GM23338 (cell line): ENCODE data around the gene GPD1L. TPM values are rescaled to one million over a fixed set of nuclear protein-coding genes. Genes with fewer than 3 reads are reported as not detected.

ENCODE experiments used
- ATAC-seq: fragments of 200-7000 bp; cut with Tn5 transposase; 3 replicates; pipeline ENCODE4 v1.9.1; 2020
- DNase-seq: peaks from one replicate; pipeline ENCODE4 v3.0.0-alpha.2; 2015; ENCODE audit warnings: low spot score
- H2AFZ ChIP-seq: fragments of 200-600 bp; sonication (generic); 2 replicates; pipeline ENCODE4 v1.8.0; 2016; ENCODE audit warnings: antibody characterized with exemption, mild to moderate bottlenecking, moderate library complexity
- H3F3A ChIP-seq: fragments of 200-600 bp; sonication (generic); replicated peaks from 2 replicates; pipeline ENCODE4 v1.8.0; 2017; ENCODE audit warnings: antibody characterized with exemption, mixed run types, low read depth
- H3K27ac ChIP-seq: fragments of 200-600 bp; sonication (generic); 2 replicates; pipeline ENCODE4 v1.6.1; 2016; ENCODE audit warnings: low read depth
- H3K27me3 ChIP-seq: fragments of 200-600 bp; sonication (generic); 2 replicates; pipeline ENCODE4 v1.8.0; 2016; ENCODE audit warnings: mild to moderate bottlenecking, mixed run types, moderate library complexity; ENCODE audit not compliant: insufficient read depth
- H3K36me3 ChIP-seq: fragments of 200-600 bp; sonication (generic); 2 replicates; pipeline ENCODE4 v1.8.0; 2016; ENCODE audit warnings: mild to moderate bottlenecking; ENCODE audit not compliant: insufficient read depth
- H3K4me1 ChIP-seq: fragments of 200-600 bp; sonication (generic); 2 replicates; pipeline ENCODE4 v1.8.0; 2016; ENCODE audit warnings: mild to moderate bottlenecking, moderate library complexity; ENCODE audit not compliant: insufficient read depth
- H3K4me2 ChIP-seq: fragments of 200-600 bp; sonication (generic); 2 replicates; pipeline ENCODE4 v1.7.1; 2017; ENCODE audit warnings: mixed run types
- H3K4me3 ChIP-seq: fragments of 200-600 bp; sonication (generic); 2 replicates; pipeline ENCODE4 v1.6.1; 2016; ENCODE audit warnings: mixed run types
- H3K79me2 ChIP-seq: fragments of 200-600 bp; sonication (generic); replicated peaks from 2 replicates; pipeline ENCODE4 v1.8.0; 2017; ENCODE audit warnings: mild to moderate bottlenecking; ENCODE audit not compliant: insufficient read depth
- H3K9me2 ChIP-seq: fragments of 200-600 bp; sonication (generic); 2 replicates; pipeline ENCODE4 v1.8.0; 2017; ENCODE audit not compliant: insufficient read depth
- H4K20me1 ChIP-seq: fragments of 200-600 bp; sonication (generic); replicated peaks from 2 replicates; pipeline ENCODE4 v1.8.0; 2017; ENCODE audit warnings: mild to moderate bottlenecking; ENCODE audit not compliant: insufficient read depth
- H3K27ac Mint-ChIP-seq: 2 replicates; pipeline ENCODE4 v1.8.0; 2020; ENCODE audit warnings: inconsistent platforms, mild to moderate bottlenecking, moderate library complexity, mixed read lengths
- H3K27me3 Mint-ChIP-seq: 3 replicates; pipeline ENCODE4 v1.8.0; 2022; ENCODE audit warnings: low read depth, mild to moderate bottlenecking, moderate library complexity, mixed read lengths, inconsistent platforms; ENCODE audit not compliant: insufficient read depth, poor library complexity
- H3K36me3 Mint-ChIP-seq: 3 replicates; pipeline ENCODE4 v1.8.0; 2021; ENCODE audit warnings: low read depth, mild to moderate bottlenecking, inconsistent platforms, moderate library complexity, mixed read lengths
- H3K4me1 Mint-ChIP-seq: 3 replicates; pipeline ENCODE4 v1.8.0; 2020; ENCODE audit warnings: mild to moderate bottlenecking, inconsistent platforms, mixed read lengths
- H3K4me3 Mint-ChIP-seq: 3 replicates; pipeline ENCODE4 v1.8.0; 2021; ENCODE audit warnings: moderate library complexity, mild to moderate bottlenecking, inconsistent platforms, mixed read lengths
- H3K9me3 Mint-ChIP-seq: 3 replicates; pipeline ENCODE4 v1.8.0; 2020; ENCODE audit warnings: moderate library complexity, mild to moderate bottlenecking, inconsistent platforms, mixed read lengths
- CREB1 ChIP-seq: fragments of 250-450 bp; sonication (Bioruptor Pico); IDR thresholded peaks from 2 replicates; pipeline ENCODE4 v1.5.0; 2020; ENCODE audit warnings: low read depth, mild to moderate bottlenecking, moderate library complexity
- EZH2 ChIP-seq: fragments of 200-600 bp; sonication (generic); IDR thresholded peaks from one replicate; pipeline ENCODE4 v1.8.0; 2017; ENCODE audit warnings: antibody characterized with exemption, mild to moderate bottlenecking, low read depth; ENCODE audit not compliant: unreplicated experiment
- NANOG ChIP-seq: IDR thresholded peaks from 2 replicates; pipeline ENCODE4 v1.6.1; 2016; ENCODE audit warnings: antibody characterized with exemption, borderline replicate concordance
- STAT1 ChIP-seq: IDR thresholded peaks from one replicate; pipeline ENCODE4 v1.6.1; 2016; ENCODE audit warnings: antibody characterized with exemption; ENCODE audit not compliant: unreplicated experiment
- ZNF114 ChIP-seq: fragments of 250-450 bp; sonication (Bioruptor Pico); IDR thresholded peaks from 2 replicates; pipeline ENCODE4 v1.5.0; 2020; ENCODE audit warnings: mild to moderate bottlenecking, moderate library complexity
- ZNF331 ChIP-seq: fragments of 250-450 bp; sonication (Bioruptor Pico); IDR thresholded peaks from 2 replicates; pipeline ENCODE4 v1.5.0; 2020; ENCODE audit warnings: low read depth, mild to moderate bottlenecking, moderate library complexity
- polyA plus RNA-seq: library from polyadenylated mRNA; unstranded; fragments of >200 nt; fragmentation: Nextera tagmentation; extraction: Ambion mirVana; gene quantifications from 2 replicates; pipeline ENCODE4 v1.2.1, GENCODE V29; 2016
- total RNA-seq: library from RNA; depleted of rRNA; stranded (reverse); fragments of >200 nt; shearing (Covaris generic); gene quantifications from 2 replicates; pipeline ENCODE4 v1.2.3, GENCODE V29; 2014
- TF ChIP-seq, protein P1 (sequence below): fragments of 250-450 bp; sonication (Bioruptor Pico); IDR thresholded peaks from 2 replicates; pipeline ENCODE4 v1.5.0; 2020; ENCODE audit warnings: mild to moderate bottlenecking, moderate library complexity
- TF ChIP-seq, protein P2 (sequence below), 2 experiments: fragments of 200-600 bp in 1 of 2; sonication (generic) in 1 of 2; conservative IDR thresholded peaks; 2 replicates each; pipeline versions ENCODE4 v1.5.1 to v1.6.1; 2016 to 2017; ENCODE audit warnings: antibody characterized with exemption in 2 of 2, low read depth in 2 of 2, mild to moderate bottlenecking in 2 of 2, moderate library complexity in 1 of 2

GPD1L gene
- total and polyA plus RNA-seq, 2 experiments from 2014 or later = 2.0 to 6.4 TPM

- TF ChIP-seq, protein P1, sequence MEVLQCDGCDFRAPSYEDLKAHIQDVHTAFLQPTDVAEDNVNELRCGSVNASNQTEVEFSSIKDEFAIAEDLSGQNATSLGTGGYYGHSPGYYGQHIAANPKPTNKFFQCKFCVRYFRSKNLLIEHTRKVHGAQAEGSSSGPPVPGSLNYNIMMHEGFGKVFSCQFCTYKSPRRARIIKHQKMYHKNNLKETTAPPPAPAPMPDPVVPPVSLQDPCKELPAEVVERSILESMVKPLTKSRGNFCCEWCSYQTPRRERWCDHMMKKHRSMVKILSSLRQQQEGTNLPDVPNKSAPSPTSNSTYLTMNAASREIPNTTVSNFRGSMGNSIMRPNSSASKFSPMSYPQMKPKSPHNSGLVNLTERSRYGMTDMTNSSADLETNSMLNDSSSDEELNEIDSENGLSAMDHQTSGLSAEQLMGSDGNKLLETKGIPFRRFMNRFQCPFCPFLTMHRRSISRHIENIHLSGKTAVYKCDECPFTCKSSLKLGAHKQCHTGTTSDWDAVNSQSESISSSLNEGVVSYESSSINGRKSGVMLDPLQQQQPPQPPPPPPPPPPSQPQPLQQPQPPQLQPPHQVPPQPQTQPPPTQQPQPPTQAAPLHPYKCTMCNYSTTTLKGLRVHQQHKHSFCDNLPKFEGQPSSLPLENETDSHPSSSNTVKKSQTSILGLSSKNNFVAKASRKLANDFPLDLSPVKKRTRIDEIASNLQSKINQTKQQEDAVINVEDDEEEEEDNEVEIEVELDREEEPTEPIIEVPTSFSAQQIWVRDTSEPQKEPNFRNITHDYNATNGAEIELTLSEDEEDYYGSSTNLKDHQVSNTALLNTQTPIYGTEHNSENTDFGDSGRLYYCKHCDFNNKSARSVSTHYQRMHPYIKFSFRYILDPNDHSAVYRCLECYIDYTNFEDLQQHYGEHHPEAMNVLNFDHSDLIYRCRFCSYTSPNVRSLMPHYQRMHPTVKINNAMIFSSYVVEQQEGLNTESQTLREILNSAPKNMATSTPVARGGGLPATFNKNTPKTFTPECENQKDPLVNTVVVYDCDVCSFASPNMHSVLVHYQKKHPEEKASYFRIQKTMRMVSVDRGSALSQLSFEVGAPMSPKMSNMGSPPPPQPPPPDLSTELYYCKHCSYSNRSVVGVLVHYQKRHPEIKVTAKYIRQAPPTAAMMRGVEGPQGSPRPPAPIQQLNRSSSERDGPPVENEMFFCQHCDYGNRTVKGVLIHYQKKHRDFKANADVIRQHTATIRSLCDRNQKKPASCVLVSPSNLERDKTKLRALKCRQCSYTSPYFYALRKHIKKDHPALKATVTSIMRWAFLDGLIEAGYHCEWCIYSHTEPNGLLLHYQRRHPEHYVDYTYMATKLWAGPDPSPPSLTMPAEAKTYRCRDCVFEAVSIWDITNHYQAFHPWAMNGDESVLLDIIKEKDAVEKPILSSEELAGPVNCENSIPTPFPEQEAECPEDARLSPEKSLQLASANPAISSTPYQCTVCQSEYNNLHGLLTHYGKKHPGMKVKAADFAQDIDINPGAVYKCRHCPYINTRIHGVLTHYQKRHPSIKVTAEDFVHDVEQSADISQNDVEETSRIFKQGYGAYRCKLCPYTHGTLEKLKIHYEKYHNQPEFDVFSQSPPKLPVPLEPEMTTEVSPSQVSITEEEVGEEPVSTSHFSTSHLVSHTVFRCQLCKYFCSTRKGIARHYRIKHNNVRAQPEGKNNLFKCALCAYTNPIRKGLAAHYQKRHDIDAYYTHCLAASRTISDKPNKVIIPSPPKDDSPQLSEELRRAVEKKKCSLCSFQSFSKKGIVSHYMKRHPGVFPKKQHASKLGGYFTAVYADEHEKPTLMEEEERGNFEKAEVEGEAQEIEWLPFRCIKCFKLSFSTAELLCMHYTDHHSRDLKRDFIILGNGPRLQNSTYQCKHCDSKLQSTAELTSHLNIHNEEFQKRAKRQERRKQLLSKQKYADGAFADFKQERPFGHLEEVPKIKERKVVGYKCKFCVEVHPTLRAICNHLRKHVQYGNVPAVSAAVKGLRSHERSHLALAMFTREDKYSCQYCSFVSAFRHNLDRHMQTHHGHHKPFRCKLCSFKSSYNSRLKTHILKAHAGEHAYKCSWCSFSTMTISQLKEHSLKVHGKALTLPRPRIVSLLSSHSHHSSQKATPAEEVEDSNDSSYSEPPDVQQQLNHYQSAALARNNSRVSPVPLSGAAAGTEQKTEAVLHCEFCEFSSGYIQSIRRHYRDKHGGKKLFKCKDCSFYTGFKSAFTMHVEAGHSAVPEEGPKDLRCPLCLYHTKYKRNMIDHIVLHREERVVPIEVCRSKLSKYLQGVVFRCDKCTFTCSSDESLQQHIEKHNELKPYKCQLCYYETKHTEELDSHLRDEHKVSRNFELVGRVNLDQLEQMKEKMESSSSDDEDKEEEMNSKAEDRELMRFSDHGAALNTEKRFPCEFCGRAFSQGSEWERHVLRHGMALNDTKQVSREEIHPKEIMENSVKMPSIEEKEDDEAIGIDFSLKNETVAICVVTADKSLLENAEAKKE (CRISPR knock-in tag) = no peak
- TF ChIP-seq NANOG = no peak
Observed at GRCh38 chr3:32194653-32195052, 88.2 kb downstream of the GPD1L start (continued).

- ATAC-seq (no peak), DNase-seq (no peak)
- Histone ChIP-seq H3K4me1 (no peaks in the 10 kb centered on the region), H3K9me2 (no peaks in the 10 kb centered on the region; the same call in 1 of the 2 replicates), H3K36me3 (no peaks in the 10 kb centered on the region), H3K4me2 (no peak overlapping the region), H4K20me1 (no peaks in the 10 kb centered on the region), H3F3A (no peaks in the 10 kb centered on the region), H2AFZ (no peak overlapping the region), H3K4me3 (no peak overlapping the region), H3K27ac (no peak overlapping the region), H3K79me2 (no peaks in the 10 kb centered on the region), H3K27me3 (no peaks in the 10 kb centered on the region)
- no peaks in the 10 kb centered on the region for H3K9me3 Mint-ChIP-seq
- H3K27me3 Mint-ChIP-seq = no peaks in the 10 kb centered on the region
- H3K36me3 Mint-ChIP-seq = no peaks in the 10 kb centered on the region
- no peaks in the 10 kb centered on the region for H3K4me1 Mint-ChIP-seq
- H3K4me3 Mint-ChIP-seq = no peak overlapping the region
- H3K27ac Mint-ChIP-seq = no peak overlapping the region
- TF ChIP-seq, protein P2, sequence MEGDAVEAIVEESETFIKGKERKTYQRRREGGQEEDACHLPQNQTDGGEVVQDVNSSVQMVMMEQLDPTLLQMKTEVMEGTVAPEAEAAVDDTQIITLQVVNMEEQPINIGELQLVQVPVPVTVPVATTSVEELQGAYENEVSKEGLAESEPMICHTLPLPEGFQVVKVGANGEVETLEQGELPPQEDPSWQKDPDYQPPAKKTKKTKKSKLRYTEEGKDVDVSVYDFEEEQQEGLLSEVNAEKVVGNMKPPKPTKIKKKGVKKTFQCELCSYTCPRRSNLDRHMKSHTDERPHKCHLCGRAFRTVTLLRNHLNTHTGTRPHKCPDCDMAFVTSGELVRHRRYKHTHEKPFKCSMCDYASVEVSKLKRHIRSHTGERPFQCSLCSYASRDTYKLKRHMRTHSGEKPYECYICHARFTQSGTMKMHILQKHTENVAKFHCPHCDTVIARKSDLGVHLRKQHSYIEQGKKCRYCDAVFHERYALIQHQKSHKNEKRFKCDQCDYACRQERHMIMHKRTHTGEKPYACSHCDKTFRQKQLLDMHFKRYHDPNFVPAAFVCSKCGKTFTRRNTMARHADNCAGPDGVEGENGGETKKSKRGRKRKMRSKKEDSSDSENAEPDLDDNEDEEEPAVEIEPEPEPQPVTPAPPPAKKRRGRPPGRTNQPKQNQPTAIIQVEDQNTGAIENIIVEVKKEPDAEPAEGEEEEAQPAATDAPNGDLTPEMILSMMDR (conservative IDR thresholded peaks at IDR 0.05; ENCODE audit: low read depth in 2 of 2) = no peak
- TF ChIP-seq CREB1 (CRISPR knock-in tag) (no peak), ZNF331 (no peak), EZH2 (no peak), NANOG (no peak), ZNF114 (CRISPR knock-in tag) (no peak), STAT1 (no peak)
- TF ChIP-seq, protein P1 (CRISPR knock-in tag) = no peak
Observed at GRCh38 chr3:32195995-32196540, 89.6 kb downstream of the GPD1L start.
